GM12801 (cell line): ENCODE data around the gene ZDHHC11.

ENCODE experiments used
- CTCF ChIP-seq: IDR thresholded peaks from one replicate; pipeline ENCODE4 v1.5.1; 2011; ENCODE audit warnings: control low read depth; ENCODE audit not compliant: insufficient read length; ENCODE audit errors: extremely low read depth

ZDHHC11 gene

GRCh38 chr5:763397-763796 is 87.4 kb downstream of the ZDHHC11 start:
- TF ChIP-seq CTCF, result no peak

GRCh38 chr5:761854-762710 is 88.7 kb downstream of the ZDHHC11 start:
- no peak for TF ChIP-seq CTCF

GRCh38 chr5:761059-761771 is 89.6 kb downstream of the ZDHHC11 start:
- no peak for TF ChIP-seq CTCF

GRCh38 chr5:760363-761058 is 90.3 kb downstream of the ZDHHC11 start:
- TF ChIP-seq CTCF, result no peak

- TF ChIP-seq CTCF, result no peak
These were observed 90.9 kb downstream of the ZDHHC11 start for GRCh38 chr5:759781-760362.

GRCh38 chr5:759111-759751 is 91.6 kb downstream of the ZDHHC11 start:
- TF ChIP-seq CTCF, result no peak
